Measurements from ENCODE around the gene RAB28.

The RAB28 gene

DNA sequence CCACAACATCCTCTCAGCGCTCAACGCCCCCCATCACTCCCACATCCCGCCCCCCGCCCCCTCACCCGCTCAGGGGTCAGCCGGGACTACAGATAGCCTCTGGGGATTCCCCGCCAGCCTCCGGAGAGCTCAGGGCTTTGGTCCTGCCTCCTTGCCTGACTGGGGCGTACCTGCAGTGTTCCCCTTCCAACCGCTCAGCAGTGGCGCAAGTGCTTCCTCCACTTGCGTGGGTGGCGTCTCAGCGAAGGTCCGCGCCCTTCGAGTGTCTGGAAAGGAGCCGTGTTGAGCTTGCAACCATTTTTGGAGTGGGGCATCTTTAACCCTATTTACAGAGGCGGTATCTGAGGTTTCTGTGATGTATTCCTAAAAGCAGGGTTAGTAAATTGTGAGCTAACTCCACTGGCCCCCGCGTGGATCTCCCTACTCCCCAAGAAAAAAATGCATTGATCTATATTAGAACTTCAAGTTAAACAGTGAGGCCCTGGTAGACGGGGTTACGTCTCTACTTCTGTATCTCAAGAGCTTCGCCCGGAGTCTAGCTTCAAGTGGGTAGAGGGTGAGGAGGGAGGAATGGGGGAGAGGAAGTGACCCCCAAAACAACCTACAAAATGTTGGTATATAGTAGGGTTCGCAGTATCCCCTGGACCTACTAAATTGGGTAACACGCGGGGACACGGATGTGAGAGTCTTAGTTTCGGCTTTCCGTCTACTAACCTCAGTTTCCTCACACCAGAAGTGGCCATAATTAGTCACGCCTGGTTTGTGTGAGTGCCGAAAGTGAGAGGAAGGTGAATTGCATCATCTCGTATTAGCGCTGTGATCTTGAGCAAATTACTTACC, 44.1 kb upstream of the RAB28 start:
- TF ChIP-seq, protein P1, sequence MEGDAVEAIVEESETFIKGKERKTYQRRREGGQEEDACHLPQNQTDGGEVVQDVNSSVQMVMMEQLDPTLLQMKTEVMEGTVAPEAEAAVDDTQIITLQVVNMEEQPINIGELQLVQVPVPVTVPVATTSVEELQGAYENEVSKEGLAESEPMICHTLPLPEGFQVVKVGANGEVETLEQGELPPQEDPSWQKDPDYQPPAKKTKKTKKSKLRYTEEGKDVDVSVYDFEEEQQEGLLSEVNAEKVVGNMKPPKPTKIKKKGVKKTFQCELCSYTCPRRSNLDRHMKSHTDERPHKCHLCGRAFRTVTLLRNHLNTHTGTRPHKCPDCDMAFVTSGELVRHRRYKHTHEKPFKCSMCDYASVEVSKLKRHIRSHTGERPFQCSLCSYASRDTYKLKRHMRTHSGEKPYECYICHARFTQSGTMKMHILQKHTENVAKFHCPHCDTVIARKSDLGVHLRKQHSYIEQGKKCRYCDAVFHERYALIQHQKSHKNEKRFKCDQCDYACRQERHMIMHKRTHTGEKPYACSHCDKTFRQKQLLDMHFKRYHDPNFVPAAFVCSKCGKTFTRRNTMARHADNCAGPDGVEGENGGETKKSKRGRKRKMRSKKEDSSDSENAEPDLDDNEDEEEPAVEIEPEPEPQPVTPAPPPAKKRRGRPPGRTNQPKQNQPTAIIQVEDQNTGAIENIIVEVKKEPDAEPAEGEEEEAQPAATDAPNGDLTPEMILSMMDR (IDR thresholded peaks at IDR 0.05; ENCODE audit: extremely low read depth, insufficient read depth, missing control alignments) = no peak
- in situ Hi-C loops (cut with MboI; ENCODE audit: low pct_unique_long_range_greater_than_20kb, low sequenced_read_pairs, unreplicated experiment) = no loop called here
- peak; percentile 78 for DNase-seq (ENCODE audit: low spot score)

GRCh38 chr4:13527192-13527980, 43.2 kb upstream of the RAB28 start:
- TF ChIP-seq, protein P1 (IDR thresholded peaks at IDR 0.05; ENCODE audit: extremely low read depth, insufficient read depth, missing control alignments) = no peak
- peak; percentile 44 for DNase-seq (ENCODE audit: low spot score)
- in situ Hi-C loops (cut with MboI; ENCODE audit: low pct_unique_long_range_greater_than_20kb, low sequenced_read_pairs, unreplicated experiment) = no loop called here

DNA sequence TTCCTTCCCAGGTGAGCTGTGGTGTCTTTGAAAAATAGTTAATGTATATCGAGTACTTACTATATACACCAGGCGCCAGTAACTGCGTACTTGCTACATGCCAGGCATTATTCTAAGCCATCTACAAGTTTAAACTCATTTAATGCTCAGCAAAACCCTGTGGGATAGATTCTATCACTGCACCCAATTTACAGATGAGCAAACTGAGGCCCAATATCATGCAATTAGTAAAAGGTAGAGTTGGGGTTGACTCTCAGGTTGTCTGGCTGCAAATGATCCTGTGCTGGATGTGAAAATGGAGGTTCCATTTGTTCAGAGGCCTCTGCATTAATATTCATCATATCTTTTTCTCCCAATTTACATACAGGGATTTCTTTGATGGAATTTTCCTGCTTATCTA, 42.5 kb upstream of the RAB28 start:
- TF ChIP-seq, protein P1 (IDR thresholded peaks at IDR 0.05; ENCODE audit: extremely low read depth, insufficient read depth, missing control alignments) = no peak
- DNase-seq (ENCODE audit: low spot score) = no peak
- in situ Hi-C loops (cut with MboI; ENCODE audit: low pct_unique_long_range_greater_than_20kb, low sequenced_read_pairs, unreplicated experiment) = no loop called here

DNA sequence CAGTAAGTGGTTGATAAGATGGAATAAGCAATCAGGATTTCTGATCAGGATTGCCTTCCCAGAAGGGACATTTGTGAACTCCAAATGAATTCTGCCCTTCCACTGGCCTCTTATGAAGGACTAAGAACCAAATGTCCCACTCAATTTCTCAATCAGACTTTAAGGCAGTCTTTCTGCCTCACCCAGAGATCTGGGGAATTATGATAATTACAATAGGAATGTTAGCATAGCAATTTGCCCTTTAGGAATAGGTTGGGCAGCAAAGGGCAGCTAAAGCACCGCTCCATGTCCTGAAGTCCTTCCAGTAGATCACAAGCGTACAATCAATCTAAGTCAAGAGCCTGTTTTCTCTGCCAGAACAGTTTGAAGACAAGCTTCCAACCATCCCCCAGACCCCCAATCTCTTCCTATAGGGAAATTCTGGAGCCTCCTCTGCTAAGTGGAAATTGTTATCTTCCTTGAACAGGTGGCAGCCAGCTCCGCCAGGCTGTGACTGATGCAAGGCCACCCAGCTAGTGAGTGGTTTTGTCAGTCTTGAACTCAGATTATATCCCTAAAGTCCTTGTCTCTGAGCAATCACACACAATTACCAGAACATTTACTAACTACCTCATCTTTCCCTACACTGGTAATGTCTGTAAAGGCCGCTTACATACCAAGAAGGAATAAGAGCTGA, 41.6 kb upstream of the RAB28 start:
- in situ Hi-C loops (cut with MboI; ENCODE audit: low pct_unique_long_range_greater_than_20kb, low sequenced_read_pairs, unreplicated experiment) = no loop called here
- TF ChIP-seq, protein P1 (IDR thresholded peaks at IDR 0.05; ENCODE audit: extremely low read depth, insufficient read depth, missing control alignments) = no peak
- DNase-seq (ENCODE audit: low spot score) = peak; percentile 17

DNA sequence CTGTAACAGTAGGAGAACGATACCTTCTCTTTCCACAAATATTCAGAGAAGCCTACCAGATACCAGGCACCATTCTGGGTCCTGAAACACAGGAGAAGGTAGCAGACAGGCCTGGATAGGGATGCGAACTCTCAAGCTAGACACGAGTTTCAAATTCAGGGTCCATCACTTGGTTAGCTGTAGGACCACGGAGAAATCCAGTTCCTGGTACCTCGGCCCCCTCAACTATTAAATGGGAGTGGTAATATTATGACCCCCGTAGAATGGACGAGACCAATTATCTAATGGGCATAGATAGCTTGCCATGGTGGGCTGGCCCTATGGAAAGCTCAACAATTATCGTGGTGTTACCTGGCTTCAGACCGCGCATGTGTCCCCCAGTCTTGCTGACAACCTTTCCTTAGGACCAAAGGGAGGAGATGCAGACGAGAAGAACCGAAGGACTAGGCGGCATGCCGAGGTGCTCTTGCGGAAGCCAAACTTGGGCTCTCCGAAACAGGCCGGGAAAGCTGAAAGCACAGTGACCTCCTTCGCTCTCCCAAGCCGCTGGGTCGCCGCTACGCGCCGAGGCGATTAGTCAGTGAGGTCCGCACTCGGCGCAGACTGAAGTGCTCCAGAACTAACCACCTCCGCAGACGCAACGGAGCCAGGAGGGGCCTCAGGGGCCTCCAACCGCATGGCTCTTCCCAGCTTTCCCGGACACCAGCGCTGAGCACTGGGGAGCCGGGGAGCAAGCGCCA, 40.5 kb upstream of the RAB28 start:
- peak; percentile 22 for DNase-seq (ENCODE audit: low spot score)
- in situ Hi-C loops (cut with MboI; ENCODE audit: low pct_unique_long_range_greater_than_20kb, low sequenced_read_pairs, unreplicated experiment) = no loop called here
- TF ChIP-seq, protein P1 (IDR thresholded peaks at IDR 0.05; ENCODE audit: extremely low read depth, insufficient read depth, missing control alignments) = no peak
